Type B pancreatic cell (in vitro differentiated cells): ENCODE measurements around the gene ABCA7. TPM values are rescaled to one million over a fixed set of nuclear protein-coding genes. Genes with fewer than 3 reads are reported as not detected.

ENCODE experiments used
- DNase-seq: peaks from one replicate; pipeline ENCODE4 v3.0.0; 2021; ENCODE audit warnings: mixed read lengths; ENCODE audit not compliant: unreplicated experiment; ENCODE audit errors: extremely low spot score
- H3K27ac Mint-ChIP-seq: 2 replicates; pipeline ENCODE4 v1.8.0; 2021; ENCODE audit warnings: mild to moderate bottlenecking, mixed read lengths
- H3K27me3 Mint-ChIP-seq: 2 replicates; pipeline ENCODE4 v1.8.0; 2021; ENCODE audit warnings: mixed read lengths
- H3K36me3 Mint-ChIP-seq: 2 replicates; pipeline ENCODE4 v1.8.0; 2021; ENCODE audit warnings: mixed read lengths
- H3K4me1 Mint-ChIP-seq: one replicate; pipeline ENCODE4 v1.8.0; 2021; ENCODE audit warnings: mixed read lengths; ENCODE audit not compliant: unreplicated experiment
- H3K4me3 Mint-ChIP-seq: 2 replicates; pipeline ENCODE4 v1.8.0; 2021; ENCODE audit warnings: mild to moderate bottlenecking, mixed read lengths
- H3K9me3 Mint-ChIP-seq: 2 replicates; pipeline ENCODE4 v1.8.0; 2021; ENCODE audit warnings: mixed read lengths
- total RNA-seq: library from RNA; stranded (reverse); gene quantifications from 2 replicates; pipeline ENCODE4 v1.2.1, GENCODE V29; 2021; ENCODE audit warnings: low replicate concordance
- TF ChIP-seq, protein P1 (sequence below): fragments of 200-600 bp; sonication (generic); conservative IDR thresholded peaks from 2 replicates; pipeline ENCODE4 v1.5.0; 2021; ENCODE audit warnings: antibody characterized with exemption, mild to moderate bottlenecking

ABCA7 gene
- total RNA-seq, 1 donor from 2014 or later = 26.1 TPM

- no peaks in the 10 kb centered on the region for H3K27me3 Mint-ChIP-seq
- DNase-seq = no peak
- H3K36me3 Mint-ChIP-seq = no peaks in the 10 kb centered on the region
- no peak overlapping the region for H3K27ac Mint-ChIP-seq
- no peaks in the 10 kb centered on the region for H3K4me1 Mint-ChIP-seq
- TF ChIP-seq, protein P1, sequence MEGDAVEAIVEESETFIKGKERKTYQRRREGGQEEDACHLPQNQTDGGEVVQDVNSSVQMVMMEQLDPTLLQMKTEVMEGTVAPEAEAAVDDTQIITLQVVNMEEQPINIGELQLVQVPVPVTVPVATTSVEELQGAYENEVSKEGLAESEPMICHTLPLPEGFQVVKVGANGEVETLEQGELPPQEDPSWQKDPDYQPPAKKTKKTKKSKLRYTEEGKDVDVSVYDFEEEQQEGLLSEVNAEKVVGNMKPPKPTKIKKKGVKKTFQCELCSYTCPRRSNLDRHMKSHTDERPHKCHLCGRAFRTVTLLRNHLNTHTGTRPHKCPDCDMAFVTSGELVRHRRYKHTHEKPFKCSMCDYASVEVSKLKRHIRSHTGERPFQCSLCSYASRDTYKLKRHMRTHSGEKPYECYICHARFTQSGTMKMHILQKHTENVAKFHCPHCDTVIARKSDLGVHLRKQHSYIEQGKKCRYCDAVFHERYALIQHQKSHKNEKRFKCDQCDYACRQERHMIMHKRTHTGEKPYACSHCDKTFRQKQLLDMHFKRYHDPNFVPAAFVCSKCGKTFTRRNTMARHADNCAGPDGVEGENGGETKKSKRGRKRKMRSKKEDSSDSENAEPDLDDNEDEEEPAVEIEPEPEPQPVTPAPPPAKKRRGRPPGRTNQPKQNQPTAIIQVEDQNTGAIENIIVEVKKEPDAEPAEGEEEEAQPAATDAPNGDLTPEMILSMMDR = no peak
- H3K9me3 Mint-ChIP-seq = no peaks in the 10 kb centered on the region
- peak overlapping the region; percentile 82 for H3K4me3 Mint-ChIP-seq
Measured at GRCh38 chr19:1081301-1082164, 41.6 kb downstream of the ABCA7 start.

- Mint-ChIP-seq H3K27ac (no peak overlapping the region), H3K27me3 (no peaks in the 10 kb centered on the region), H3K4me3 (peak overlapping the region; percentile 82), H3K36me3 (no peaks in the 10 kb centered on the region), H3K4me1 (no peaks in the 10 kb centered on the region), H3K9me3 (no peaks in the 10 kb centered on the region)
- TF ChIP-seq, protein P1 = no peak
- peak; percentile 90 for DNase-seq
Measured at GRCh38 chr19:1082165-1082927, 42.4 kb downstream of the ABCA7 start.

GRCh38 chr19:1082928-1083816, 43.3 kb downstream of the ABCA7 start:
- Mint-ChIP-seq H3K27ac (peak overlapping the region; percentile 43), H3K9me3 (no peaks in the 10 kb centered on the region), H3K36me3 (no peaks in the 10 kb centered on the region), H3K4me1 (no peaks in the 10 kb centered on the region), H3K27me3 (no peaks in the 10 kb centered on the region), H3K4me3 (no peak overlapping the region)
- no peak for DNase-seq
- TF ChIP-seq, protein P1 = no peak

DNA sequence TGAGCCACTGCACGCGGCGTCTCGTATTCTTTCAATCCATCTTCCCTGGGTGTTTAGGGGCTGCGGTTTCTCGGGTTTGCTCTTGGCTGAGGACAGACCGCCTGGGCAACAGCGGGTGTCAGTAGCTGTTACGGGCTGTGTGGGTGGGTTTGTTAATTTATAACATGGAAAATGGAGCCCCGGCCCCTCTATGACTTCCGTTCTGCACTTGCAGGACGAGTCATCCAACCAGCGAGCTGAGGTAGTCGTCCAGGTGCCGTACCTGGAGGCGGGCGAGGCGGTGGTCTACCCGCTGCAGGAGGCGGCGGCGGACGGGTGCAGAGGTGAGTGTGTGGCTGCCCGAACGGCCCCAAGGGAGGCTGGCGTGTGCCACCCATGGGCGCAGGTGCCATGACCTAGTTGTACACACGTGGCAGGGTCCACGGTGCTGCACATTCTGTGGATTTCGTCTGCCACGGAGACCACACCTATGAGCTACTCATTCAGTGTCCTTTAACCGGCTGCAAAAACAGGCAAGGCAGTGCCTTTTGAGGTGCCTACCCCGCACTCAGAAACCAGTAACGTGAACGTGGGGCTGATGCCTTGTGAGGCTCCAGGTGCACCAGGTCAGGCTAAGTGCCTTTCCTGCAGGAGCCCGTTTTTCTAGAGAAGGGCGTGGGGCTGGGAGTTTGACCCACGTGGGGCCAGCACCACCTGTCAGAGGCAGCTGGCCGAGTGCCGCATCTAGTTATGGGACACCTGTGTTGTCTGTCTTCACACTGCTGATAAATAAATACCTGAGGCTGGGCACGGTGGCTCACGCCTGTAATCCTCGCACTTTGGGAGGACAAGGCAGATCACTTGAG, 44.3 kb downstream of the ABCA7 start:
- H3K27me3 Mint-ChIP-seq = no peaks in the 10 kb centered on the region
- peak overlapping the region; percentile 43 for H3K27ac Mint-ChIP-seq

More for the DNA sequence above, 44.3 kb downstream of the ABCA7 start:
- Mint-ChIP-seq H3K4me3 (no peak overlapping the region), H3K4me1 (no peaks in the 10 kb centered on the region), H3K9me3 (no peaks in the 10 kb centered on the region), H3K36me3 (no peaks in the 10 kb centered on the region)
- TF ChIP-seq, protein P1 = no peak
- DNase-seq = no peak
